Measurements from ENCODE around the gene RNF180.
"Not testable (repeated sequence)": the region's sequence is repeated elsewhere in the genome, so short reads cannot be mapped to it uniquely, and the experiment has no call there.

DNA sequence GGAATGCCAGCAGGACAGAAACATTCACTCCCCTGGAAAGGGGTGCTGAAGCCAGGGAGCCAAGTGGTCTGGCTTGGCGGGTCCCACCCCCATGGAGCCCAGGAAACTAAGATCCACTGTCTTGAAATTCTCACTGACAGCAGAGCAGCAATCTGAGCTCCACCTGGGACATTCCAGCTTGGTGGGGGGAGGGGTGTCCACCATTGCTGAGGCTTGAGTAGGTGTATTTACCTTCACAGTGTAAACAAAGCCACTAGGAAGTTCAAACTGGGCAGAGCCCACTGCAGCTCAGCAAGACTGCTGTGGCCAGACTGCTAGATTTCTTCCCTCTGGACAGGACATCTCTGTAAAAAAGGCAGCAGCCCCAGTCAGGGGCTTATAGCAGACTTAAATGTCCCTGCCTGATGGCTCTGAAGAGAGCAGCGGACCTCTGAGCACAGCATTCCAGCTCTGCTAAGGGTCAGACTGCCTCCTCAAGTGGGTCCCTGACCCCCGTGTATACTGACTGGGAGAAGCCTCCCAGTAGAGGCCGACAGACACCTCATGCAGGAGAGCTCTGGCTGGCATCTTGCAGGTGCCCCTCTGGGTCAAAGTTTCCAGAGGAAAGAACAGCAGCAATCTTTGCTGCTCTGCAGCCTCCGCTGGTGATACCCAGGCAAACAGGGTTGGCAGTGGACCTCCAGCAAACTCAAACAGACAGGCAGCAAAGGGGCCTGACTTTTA lies 241.6 kb downstream of the RNF180 start:
- not testable (repeated sequence) for TF ChIP-seq POLR2A (IDR thresholded peaks at IDR 0.05; ENCODE audit: control extremely low read depth in 1 of 2, low read depth in 2 of 2, low read length in 2 of 2); SP2 (IDR thresholded peaks at IDR 0.05; ENCODE audit: low read length); CHD2 (IDR thresholded peaks at IDR 0.05; ENCODE audit: low read length); EZH2 (IDR thresholded peaks at IDR 0.05; ENCODE audit: low read depth, low read length, severe bottlenecking); ATF3 (IDR thresholded peaks at IDR 0.05; ENCODE audit: insufficient read depth, low read depth, low read length); CHD1 (IDR thresholded peaks at IDR 0.05; ENCODE audit: low read depth, low read length); CREB1 (IDR thresholded peaks at IDR 0.05)
- TF ChIP-seq, protein P1, sequence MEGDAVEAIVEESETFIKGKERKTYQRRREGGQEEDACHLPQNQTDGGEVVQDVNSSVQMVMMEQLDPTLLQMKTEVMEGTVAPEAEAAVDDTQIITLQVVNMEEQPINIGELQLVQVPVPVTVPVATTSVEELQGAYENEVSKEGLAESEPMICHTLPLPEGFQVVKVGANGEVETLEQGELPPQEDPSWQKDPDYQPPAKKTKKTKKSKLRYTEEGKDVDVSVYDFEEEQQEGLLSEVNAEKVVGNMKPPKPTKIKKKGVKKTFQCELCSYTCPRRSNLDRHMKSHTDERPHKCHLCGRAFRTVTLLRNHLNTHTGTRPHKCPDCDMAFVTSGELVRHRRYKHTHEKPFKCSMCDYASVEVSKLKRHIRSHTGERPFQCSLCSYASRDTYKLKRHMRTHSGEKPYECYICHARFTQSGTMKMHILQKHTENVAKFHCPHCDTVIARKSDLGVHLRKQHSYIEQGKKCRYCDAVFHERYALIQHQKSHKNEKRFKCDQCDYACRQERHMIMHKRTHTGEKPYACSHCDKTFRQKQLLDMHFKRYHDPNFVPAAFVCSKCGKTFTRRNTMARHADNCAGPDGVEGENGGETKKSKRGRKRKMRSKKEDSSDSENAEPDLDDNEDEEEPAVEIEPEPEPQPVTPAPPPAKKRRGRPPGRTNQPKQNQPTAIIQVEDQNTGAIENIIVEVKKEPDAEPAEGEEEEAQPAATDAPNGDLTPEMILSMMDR (IDR thresholded peaks at IDR 0.05; ENCODE audit: control extremely low read depth in 1 of 3, insufficient read depth in 1 of 3, low read depth in 1 of 3, low read length in 3 of 3): not testable (repeated sequence)
- TF ChIP-seq YY1 (IDR thresholded peaks at IDR 0.05; ENCODE audit: low read depth, low read length): 0 out of 2 replicates have a peak, but pooled peaks have one; percentile 13
- TF ChIP-seq, protein P2, sequence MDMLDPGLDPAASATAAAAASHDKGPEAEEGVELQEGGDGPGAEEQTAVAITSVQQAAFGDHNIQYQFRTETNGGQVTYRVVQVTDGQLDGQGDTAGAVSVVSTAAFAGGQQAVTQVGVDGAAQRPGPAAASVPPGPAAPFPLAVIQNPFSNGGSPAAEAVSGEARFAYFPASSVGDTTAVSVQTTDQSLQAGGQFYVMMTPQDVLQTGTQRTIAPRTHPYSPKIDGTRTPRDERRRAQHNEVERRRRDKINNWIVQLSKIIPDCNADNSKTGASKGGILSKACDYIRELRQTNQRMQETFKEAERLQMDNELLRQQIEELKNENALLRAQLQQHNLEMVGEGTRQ (IDR thresholded peaks at IDR 0.05; ENCODE audit: low read length): not testable (repeated sequence)
- TF ChIP-seq, protein P3, sequence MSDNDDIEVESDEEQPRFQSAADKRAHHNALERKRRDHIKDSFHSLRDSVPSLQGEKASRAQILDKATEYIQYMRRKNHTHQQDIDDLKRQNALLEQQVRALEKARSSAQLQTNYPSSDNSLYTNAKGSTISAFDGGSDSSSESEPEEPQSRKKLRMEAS (IDR thresholded peaks at IDR 0.05): not testable (repeated sequence)
